ENCODE measurements around the gene MAPK8IP3.
A peak's percentile ranks its signal among the peaks of the same experiment; 100 is the strongest.

MAPK8IP3 gene

GRCh38 chr16:1763521-1764511 lies 57.8 kb downstream of the MAPK8IP3 start:
- DNase-seq (ENCODE audit: low spot score), result no peak

DNA sequence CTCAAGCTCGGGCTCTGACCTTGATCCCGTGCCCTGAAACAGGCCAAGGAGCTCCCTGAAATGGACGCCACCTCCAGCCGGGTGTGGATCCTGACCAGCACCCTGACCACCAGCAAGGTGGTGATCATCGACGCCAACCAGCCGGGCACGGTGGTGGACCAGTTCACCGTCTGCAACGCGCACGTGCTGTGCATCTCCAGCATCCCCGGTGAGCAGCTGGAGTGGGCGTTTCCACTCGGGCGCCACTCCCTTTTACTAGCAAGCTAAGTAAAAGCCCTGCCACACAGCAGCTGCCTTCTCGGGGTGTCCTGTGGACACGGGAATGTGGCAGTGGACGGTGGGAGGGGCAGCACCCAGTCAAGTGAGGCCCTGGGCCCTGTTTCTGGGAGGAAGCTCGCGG lies 59.0 kb downstream of the MAPK8IP3 start:
- DNase-seq (ENCODE audit: low spot score), result no peak

DNA sequence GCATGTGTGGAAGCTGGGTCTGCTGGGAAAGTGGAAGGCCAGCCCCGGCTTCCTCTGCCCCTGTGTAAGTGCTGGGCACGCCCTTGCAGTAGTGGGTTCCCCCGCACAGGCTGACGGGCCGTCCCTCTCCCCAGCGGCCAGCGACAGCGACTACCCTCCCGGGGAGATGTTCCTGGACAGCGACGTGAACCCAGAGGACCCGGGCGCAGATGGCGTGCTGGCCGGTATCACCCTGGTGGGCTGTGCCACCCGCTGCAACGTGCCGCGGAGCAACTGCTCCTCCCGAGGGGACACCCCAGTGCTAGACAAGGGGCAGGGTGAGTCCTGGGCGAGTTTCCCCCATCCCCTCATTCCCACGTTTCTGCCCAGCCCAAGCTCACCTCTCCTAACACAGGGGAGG lies 59.8 kb downstream of the MAPK8IP3 start:
- no peak for DNase-seq (ENCODE audit: low spot score)

DNA sequence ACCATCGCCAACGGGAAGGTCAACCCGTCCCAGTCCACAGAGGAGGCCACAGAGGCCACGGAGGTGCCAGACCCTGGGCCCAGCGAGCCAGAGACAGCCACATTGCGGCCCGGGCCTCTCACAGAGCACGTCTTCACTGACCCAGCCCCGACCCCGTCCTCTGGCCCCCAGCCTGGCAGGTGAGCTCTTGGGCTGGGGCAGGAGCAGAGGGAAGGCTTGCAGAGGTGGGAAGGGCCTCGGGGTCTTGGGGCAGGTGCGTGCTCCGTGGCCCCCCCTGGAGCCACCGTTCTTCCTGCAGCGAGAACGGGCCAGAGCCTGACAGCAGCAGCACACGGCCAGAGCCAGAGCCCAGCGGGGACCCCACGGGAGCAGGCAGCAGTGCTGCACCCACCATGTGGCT lies 60.2 kb downstream of the MAPK8IP3 start:
- no peak for DNase-seq (ENCODE audit: low spot score)

DNA sequence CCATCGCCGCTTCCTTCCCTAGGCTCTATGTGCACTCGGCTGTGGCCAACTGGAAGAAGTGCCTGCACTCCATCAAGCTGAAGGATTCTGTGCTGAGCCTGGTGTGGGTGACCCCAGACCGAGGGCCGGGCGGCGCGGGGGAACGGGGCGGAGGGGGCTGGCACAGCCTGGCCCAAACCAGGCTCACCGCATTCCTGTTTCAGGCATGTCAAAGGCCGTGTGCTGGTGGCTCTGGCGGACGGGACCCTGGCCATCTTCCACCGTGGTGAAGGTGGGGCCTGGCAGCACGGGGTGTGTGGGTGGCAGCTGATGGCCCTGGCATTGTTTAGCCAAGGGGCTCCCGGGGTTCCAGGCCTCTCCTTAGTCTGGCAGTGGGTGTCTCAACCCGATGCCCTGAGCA lies 60.7 kb downstream of the MAPK8IP3 start:
- no peak for DNase-seq (ENCODE audit: low spot score)

DNA sequence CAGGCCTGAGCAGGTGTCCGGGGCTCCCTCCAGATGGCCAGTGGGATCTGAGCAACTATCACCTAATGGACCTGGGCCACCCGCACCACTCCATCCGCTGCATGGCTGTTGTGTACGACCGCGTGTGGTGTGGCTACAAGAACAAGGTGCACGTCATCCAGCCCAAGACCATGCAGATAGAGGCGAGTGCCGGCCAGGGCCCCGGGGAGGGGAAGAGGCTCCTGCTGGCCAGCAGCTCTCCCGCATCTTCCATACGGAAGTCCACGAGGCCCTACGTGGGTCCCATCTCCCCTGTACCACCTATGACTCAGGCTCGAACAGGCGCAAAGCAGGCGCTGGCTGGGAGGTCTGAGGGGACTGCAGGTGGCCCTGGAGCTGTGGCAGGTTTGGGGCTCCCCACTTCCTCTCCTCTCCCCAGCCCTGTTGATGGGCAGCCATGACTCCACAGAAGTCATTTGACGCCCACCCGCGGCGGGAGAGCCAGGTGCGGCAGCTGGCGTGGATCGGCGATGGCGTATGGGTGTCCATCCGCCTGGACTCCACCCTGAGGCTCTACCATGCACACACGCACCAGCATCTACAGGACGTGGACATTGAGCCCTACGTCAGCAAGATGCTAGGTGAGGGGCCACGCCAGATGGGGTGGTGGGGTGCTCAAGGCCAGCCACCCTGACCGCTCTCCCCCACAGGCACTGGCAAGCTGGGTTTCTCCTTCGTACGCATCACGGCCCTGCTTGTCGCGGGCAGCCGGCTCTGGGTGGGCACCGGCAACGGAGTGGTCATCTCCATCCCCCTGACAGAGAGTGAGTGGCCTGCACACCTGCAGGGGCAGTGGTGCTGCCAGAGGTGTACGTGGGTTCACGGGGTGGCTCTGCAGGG lies 61.4 kb downstream of the MAPK8IP3 start:
- no peak for DNase-seq (ENCODE audit: low spot score)

GRCh38 chr16:1768061-1768766 lies 62.2 kb downstream of the MAPK8IP3 start:
- DNase-seq (ENCODE audit: low spot score), result no peak

DNA sequence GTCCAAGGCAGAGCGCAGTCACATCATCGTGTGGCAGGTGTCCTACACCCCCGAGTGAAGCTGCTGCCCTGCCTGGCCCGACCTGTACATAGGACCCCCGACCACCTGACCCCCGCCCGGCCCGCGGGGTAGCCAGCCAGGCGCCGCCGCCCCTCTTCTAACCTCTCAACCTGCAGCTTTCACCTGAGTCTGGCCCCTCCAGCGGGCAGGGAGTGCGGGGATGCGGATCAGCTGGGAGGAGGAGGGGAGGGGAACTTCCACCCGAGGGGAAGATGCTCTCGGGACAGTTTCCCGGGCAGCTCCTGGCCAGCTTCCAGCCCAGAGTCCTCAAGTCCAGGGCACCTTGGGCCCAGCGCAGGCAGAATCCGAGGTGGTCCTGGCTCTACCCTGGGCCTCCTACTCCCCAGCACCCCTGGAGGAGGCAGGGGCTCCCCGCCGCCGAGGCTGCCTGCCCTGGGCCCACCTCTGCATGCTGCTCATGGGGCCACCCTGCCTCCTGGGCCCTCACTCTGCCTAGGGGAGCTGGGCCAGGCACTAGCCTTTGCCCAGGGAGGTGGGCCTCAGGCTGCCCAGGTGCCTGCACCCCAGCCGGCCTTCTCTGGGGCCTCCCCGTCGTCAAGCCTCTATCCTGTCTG lies 62.9 kb downstream of the MAPK8IP3 start:
- no peak for DNase-seq (ENCODE audit: low spot score)

DNA sequence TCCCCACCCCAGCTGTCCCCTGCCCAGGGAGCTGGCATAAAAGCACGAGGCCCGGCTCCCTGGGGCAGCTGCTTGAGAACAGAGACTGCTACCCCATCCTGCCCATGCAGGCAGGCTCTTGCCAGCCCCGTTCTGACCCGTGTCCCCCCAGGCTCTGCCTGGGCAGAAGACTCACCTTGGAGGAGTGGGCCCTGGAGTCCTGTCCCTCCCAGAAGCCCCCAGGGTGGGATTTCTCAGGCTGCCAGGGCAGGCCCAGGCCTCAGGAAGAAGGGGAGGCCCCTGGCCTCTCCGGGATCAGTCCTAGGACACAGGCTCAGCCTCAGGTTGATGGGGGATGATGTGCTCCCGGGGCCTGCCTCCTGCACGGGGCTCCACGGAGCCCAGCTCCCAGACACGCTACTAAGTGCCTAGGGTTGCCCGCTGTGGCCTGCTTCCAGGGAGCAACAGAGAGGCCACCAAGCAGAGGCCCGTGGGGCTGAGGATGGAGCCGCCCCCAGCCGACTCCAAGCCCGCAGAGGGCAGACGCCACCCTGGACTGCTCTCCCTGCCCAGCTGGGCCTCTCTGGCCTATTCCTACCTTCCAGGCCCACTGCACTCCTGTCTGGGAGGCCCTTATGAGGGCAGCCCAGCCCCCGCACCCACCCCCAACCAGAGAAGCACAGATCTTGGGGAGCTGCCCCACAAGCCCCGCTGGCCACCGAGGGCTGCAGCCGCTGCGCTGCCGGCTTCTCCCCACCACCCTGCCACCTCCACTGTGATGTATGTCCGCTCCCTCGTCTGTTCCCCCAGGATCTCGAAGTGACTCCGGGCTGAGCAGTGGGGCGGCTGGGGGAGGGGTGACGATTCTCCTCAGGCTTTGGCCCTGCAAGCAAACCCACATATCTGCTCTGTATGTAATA lies 63.7 kb downstream of the MAPK8IP3 start:
- DNase-seq (ENCODE audit: low spot score), result no peak

GRCh38 chr16:1770328-1771187 lies 64.6 kb downstream of the MAPK8IP3 start:
- DNase-seq (ENCODE audit: low spot score), result no peak

DNA sequence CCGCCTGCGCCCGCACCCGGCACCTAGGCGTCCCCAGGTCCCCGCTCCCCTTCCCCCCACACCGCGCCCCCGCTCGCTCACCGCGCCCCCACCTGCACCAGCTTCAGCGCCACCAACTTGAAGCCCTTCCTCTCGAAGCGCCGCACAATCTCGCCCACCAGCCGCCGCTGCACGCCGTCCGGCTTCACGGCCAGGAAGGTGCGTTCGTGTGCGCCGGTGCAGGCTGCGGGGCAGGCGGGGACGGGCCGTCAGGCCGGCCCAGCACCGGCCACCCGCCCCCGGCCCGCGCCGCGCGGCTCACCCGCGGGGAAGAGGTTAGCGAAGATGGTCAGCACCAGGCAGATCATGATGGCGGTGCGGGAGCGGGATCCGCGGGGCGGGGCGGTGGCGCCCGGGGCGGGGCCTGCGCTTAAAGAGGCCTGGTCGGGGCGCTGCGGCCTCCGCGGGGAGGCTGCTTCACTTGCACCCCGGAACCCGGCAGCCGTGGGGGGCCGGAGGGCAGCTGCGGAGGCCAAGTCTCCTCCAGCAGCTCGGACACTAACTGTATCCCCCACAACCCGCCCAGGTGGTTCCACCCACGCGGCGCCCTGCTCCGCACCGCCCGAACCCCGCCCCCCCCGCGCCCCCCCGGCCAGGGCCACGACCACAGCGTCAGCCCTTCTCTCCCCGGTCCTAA lies 65.3 kb downstream of the MAPK8IP3 start, which contains the start of gene NME3:
NME3 (minus strand) TSS at position 356 of the 676 bp plus-strand sequence; CDS start at position 347, 9 bp downstream.
- peak; percentile 49 for DNase-seq (ENCODE audit: low spot score)

DNA sequence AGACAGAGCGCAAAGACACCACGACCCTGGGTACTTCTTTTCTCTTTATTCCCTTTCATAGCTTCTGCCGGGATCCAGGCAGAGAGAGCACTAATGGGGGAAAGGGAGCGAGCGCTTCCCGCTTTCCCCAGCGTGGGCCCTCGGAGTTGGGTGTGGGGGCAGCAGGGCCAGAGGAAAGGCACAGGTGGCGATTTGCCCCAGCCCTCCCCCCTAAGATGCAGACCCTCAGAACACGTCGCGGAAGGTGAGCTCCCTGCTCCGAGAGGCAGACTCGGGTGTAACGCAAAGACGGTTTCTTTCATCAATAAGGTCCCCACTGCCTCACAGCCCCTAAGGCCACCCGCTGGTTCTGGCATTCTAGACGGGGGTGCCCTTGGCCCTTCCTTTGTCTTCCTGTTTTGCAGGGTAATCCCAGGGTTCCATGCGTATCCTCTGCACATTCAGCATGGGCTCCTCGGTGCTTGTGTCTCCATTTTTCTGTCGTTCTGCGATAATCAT lies 65.9 kb downstream of the MAPK8IP3 start:
- DNase-seq (ENCODE audit: low spot score), result no peak

DNA sequence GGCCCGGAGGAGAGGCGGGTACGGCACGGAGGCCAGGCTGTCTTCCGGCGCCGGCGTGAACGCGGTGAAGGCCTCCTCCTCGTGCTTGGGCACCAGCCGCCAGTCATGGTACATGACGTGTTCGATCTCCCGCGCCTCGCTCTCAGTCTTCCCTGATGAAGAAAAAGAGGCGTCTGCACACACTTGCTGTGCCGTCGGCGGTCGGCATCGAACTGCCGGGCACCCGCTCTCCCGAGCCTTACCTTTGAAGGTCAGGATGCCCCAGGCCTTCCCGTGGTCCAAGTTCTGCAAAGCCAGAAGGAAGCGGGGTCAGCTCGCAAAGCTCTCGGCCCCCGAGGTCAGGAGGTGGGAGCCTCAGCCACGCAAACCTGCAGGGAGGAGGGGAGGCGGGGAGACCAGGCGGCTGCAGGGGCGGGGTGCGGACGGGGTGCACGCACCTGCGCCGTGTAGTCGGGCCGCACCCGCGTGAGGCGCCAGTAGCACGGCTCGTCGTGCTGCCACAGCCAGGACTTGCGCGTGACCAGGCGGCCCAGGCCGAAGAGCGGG lies 66.4 kb downstream of the MAPK8IP3 start, which contains the start of gene EME2:
EME2 (plus strand) TSS at position 449 of the 546 bp plus-strand sequence. CDS start 418 bp downstream, outside the sequence.
- no peak for DNase-seq (ENCODE audit: low spot score)

DNA sequence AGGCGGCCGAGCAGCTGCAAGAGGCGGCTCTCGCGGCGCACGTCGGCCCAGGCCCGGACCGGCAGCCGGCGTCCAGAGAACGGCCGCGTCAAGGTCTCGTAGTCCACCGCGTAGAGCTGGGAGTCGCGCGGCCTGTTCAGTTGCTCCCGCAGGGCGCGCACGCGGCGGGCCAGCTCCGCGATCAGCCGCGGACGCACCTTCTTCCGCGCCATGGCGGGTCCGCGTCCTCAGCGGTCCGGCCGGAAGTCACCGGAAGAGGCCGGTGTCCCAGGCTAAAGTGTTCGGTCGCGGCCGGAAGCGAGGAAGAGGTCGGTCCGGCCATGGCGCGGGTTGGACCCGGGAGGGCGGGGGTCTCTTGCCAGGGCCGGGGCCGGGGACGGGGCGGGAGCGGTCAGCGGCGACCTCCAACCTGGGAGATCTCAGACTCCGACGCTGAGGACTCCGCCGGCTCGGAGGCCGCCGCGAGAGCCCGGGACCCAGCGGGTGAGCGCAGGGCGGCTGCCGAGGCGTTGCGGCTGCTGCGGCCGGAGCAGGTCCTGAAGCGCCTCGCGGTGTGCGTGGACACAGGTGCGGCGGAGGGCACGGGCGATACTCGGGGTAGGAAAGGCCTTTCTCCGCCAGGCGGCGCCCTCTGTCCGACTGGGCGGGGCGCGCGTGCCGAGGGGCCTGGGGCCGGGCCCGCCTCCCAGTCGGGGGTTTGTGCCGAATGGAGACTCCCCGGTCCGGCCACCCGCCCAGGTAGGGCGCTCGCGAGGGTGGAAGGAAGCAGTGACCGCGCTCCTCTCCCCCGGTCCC lies 67.1 kb downstream of the MAPK8IP3 start, which contains the start of gene MRPS34:
MRPS34 (minus strand) TSS at position 227 of the 795 bp plus-strand sequence; CDS start at position 212, 15 bp downstream.
- peak; percentile 91 for DNase-seq (ENCODE audit: low spot score)

DNA sequence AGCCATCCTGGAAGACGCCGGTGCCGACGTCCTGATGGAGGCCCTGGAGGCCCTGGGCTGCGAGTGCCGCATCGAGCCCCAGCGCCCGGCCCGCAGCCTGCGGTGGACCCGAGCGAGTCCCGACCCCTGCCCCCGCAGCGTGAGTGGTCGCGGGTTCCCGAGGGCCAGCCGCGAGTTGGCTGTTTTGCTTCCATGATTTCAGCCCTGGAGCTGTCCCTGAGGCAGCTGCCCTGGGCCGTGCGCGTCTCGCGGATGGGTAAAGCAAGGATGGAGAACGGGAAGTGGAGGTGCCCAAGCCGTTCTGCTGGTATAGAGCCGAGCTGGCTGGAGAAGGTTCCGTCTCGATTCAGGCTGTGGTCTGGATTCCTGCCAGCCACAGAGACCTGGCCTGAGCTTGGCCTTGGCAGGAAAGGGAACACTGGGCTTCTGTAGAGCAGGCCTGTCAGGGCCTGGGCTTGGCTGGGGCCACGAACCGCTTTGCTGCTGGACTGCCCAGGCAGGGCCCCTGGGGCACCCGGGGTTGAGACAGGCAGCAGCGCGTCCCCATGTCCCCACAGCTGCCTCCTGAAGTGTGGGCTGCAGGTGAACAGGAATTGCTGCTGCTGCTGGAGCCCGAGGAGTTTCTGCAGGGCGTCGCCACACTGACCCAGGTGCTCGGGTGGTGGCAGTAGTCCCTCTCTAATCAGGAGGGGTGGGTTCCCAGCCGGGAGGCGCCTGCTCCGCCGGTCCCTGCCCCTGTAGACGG lies 67.9 kb downstream of the MAPK8IP3 start:
- DNase-seq (ENCODE audit: low spot score), result peak; percentile 9

GRCh38 chr16:1774448-1774780 lies 68.4 kb downstream of the MAPK8IP3 start:
- no peak for DNase-seq (ENCODE audit: low spot score)

All from LoVo (cell line).